HEK293 (cell line): Measurements from ENCODE around the gene HSD17B12.

ENCODE experiments used
- KLF16 ChIP-seq: fragments of 450-650 bp; formaldehyde crosslinking; IDR thresholded peaks from 2 replicates; pipeline ENCODE4 v1.5.1; 2017; ENCODE audit warnings: missing biosample characterization, missing genetic modification characterization
- PRDM1 ChIP-seq: fragments of 450-650 bp; formaldehyde crosslinking; IDR thresholded peaks from 2 replicates; pipeline ENCODE4; 2016; ENCODE audit warnings: missing biosample characterization, missing genetic modification characterization
- ZBTB17 ChIP-seq: fragments of 450-650 bp; formaldehyde crosslinking; IDR thresholded peaks from 2 replicates; pipeline ENCODE4 v1.5.1; 2016; ENCODE audit warnings: missing biosample characterization, missing genetic modification characterization
- ZNF174 ChIP-seq: fragments of 450-650 bp; formaldehyde crosslinking; IDR thresholded peaks from 2 replicates; pipeline ENCODE4 v1.5.0; 2017; ENCODE audit warnings: missing biosample characterization, mild to moderate bottlenecking, missing genetic modification characterization
- ZNF544 ChIP-seq: fragments of 450-650 bp; formaldehyde crosslinking; IDR thresholded peaks from 2 replicates; pipeline ENCODE4 v1.5.0; 2017; ENCODE audit warnings: missing biosample characterization, missing genetic modification characterization
- ZNF76 ChIP-seq: fragments of 450-650 bp; formaldehyde crosslinking; IDR thresholded peaks from 2 replicates; pipeline ENCODE4; 2016; ENCODE audit warnings: low read depth, missing biosample characterization, missing genetic modification characterization, borderline replicate concordance
- ZNF792 ChIP-seq: fragments of 450-650 bp; formaldehyde crosslinking; IDR thresholded peaks from 2 replicates; pipeline ENCODE4 v1.5.1; 2016; ENCODE audit warnings: missing biosample characterization, missing genetic modification characterization
- TF ChIP-seq, protein P1 (sequence below): fragments of 450-650 bp; IDR thresholded peaks from 2 replicates; pipeline ENCODE4 v1.5.1; 2018; ENCODE audit warnings: missing biosample characterization, missing genetic modification characterization
- TF ChIP-seq, protein P2 (sequence below): fragments of 450-650 bp; formaldehyde crosslinking; IDR thresholded peaks from 2 replicates; pipeline ENCODE4 v1.5.1; 2016; ENCODE audit warnings: missing biosample characterization, missing genetic modification characterization
- TF ChIP-seq, protein P3 (sequence below): fragments of 450-650 bp; formaldehyde crosslinking; IDR thresholded peaks from 2 replicates; pipeline ENCODE4 v1.5.1; 2016; ENCODE audit warnings: missing biosample characterization, missing genetic modification characterization
- TF ChIP-seq, protein P4 (sequence below): fragments of 450-650 bp; formaldehyde crosslinking; IDR thresholded peaks from 2 replicates; pipeline ENCODE4 v1.5.1; 2016; ENCODE audit warnings: missing biosample characterization, missing genetic modification characterization
- TF ChIP-seq, protein P5 (sequence below): fragments of 450-650 bp; IDR thresholded peaks from 2 replicates; pipeline ENCODE4 v1.5.1; 2018; ENCODE audit warnings: missing biosample characterization, mild to moderate bottlenecking, missing genetic modification characterization

DNA sequence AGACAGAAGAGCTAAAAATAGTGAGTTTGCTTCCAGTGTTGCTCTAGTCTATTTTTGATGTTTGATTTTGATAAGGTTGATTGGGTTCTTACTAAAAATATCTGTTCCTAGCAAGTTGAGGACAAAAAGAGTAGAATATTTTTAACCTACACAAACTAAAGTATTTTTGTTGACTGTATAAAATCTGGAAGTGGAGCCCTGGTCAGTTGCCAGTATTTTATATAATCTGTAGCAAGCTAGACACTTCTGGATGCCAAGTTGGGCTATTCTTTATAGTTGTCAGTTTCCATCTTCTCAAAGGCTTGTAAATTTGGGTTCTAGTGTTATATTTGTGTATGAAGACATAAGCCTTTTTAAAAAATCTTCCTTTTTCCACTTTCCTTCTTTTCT is 56.7 kb downstream of the HSD17B12 start:
- TF ChIP-seq, protein P1, sequence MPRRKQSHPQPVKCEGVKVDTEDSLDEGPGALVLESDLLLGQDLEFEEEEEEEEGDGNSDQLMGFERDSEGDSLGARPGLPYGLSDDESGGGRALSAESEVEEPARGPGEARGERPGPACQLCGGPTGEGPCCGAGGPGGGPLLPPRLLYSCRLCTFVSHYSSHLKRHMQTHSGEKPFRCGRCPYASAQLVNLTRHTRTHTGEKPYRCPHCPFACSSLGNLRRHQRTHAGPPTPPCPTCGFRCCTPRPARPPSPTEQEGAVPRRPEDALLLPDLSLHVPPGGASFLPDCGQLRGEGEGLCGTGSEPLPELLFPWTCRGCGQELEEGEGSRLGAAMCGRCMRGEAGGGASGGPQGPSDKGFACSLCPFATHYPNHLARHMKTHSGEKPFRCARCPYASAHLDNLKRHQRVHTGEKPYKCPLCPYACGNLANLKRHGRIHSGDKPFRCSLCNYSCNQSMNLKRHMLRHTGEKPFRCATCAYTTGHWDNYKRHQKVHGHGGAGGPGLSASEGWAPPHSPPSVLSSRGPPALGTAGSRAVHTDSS (tag by site-specific recombination) = no peak
- TF ChIP-seq ZNF76 (no peak), ZNF792 (tag by site-specific recombination) (no peak), KLF16 (no peak), ZNF544 (no peak), ZBTB17 (tag by site-specific recombination) (no peak), PRDM1 (tag by site-specific recombination) (no peak), ZNF174 (tag by site-specific recombination) (no peak)
- TF ChIP-seq, protein P2, sequence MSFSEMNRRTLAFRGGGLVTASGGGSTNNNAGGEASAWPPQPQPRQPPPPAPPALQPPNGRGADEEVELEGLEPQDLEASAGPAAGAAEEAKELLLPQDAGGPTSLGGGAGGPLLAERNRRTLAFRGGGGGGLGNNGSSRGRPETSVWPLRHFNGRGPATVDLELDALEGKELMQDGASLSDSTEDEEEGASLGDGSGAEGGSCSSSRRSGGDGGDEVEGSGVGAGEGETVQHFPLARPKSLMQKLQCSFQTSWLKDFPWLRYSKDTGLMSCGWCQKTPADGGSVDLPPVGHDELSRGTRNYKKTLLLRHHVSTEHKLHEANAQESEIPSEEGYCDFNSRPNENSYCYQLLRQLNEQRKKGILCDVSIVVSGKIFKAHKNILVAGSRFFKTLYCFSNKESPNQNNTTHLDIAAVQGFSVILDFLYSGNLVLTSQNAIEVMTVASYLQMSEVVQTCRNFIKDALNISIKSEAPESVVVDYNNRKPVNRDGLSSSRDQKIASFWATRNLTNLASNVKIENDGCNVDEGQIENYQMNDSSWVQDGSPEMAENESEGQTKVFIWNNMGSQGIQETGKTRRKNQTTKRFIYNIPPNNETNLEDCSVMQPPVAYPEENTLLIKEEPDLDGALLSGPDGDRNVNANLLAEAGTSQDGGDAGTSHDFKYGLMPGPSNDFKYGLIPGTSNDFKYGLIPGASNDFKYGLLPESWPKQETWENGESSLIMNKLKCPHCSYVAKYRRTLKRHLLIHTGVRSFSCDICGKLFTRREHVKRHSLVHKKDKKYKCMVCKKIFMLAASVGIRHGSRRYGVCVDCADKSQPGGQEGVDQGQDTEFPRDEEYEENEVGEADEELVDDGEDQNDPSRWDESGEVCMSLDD = no peak
- TF ChIP-seq, protein P3, sequence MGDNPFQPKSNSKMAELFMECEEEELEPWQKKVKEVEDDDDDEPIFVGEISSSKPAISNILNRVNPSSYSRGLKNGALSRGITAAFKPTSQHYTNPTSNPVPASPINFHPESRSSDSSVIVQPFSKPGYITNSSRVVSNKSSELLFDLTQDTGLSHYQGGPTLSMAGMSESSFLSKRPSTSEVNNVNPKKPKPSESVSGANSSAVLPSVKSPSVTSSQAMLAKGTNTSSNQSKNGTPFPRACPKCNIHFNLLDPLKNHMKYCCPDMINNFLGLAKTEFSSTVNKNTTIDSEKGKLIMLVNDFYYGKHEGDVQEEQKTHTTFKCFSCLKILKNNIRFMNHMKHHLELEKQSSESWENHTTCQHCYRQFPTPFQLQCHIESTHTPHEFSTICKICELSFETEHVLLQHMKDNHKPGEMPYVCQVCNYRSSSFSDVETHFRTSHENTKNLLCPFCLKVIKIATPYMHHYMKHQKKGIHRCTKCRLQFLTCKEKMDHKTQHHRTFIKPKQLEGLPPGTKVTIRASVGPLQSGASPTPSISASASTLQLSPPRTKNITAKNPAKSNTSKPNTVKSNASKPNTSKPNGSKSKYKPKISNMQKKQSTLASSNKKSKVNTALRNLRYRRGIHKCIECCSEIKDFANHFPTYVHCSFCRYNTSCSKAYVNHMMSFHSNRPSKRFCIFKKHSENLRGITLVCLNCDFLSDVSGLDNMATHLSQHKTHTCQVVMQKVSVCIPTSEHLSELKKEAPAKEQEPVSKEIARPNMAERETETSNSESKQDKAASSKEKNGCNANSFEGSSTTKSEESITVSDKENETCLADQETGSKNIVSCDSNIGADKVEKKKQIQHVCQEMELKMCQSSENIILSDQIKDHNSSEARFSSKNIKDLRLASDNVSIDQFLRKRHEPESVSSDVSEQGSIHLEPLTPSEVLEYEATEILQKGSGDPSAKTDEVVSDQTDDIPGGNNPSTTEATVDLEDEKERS = no peak
- TF ChIP-seq, protein P4, sequence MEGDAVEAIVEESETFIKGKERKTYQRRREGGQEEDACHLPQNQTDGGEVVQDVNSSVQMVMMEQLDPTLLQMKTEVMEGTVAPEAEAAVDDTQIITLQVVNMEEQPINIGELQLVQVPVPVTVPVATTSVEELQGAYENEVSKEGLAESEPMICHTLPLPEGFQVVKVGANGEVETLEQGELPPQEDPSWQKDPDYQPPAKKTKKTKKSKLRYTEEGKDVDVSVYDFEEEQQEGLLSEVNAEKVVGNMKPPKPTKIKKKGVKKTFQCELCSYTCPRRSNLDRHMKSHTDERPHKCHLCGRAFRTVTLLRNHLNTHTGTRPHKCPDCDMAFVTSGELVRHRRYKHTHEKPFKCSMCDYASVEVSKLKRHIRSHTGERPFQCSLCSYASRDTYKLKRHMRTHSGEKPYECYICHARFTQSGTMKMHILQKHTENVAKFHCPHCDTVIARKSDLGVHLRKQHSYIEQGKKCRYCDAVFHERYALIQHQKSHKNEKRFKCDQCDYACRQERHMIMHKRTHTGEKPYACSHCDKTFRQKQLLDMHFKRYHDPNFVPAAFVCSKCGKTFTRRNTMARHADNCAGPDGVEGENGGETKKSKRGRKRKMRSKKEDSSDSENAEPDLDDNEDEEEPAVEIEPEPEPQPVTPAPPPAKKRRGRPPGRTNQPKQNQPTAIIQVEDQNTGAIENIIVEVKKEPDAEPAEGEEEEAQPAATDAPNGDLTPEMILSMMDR (tag by site-specific recombination) = no peak
- TF ChIP-seq, protein P5, sequence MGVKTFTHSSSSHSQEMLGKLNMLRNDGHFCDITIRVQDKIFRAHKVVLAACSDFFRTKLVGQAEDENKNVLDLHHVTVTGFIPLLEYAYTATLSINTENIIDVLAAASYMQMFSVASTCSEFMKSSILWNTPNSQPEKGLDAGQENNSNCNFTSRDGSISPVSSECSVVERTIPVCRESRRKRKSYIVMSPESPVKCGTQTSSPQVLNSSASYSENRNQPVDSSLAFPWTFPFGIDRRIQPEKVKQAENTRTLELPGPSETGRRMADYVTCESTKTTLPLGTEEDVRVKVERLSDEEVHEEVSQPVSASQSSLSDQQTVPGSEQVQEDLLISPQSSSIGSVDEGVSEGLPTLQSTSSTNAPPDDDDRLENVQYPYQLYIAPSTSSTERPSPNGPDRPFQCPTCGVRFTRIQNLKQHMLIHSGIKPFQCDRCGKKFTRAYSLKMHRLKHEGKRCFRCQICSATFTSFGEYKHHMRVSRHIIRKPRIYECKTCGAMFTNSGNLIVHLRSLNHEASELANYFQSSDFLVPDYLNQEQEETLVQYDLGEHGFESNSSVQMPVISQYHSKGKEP = no peak
